ENCODE measurements around the gene FTCDNL1. TPM values are rescaled to one million over a fixed set of nuclear protein-coding genes. Genes with fewer than 3 reads are reported as not detected.

The FTCDNL1 gene
- polyA plus RNA-seq, 3 donors: 2.4 to 7.3 (median 4.1) TPM

DNA sequence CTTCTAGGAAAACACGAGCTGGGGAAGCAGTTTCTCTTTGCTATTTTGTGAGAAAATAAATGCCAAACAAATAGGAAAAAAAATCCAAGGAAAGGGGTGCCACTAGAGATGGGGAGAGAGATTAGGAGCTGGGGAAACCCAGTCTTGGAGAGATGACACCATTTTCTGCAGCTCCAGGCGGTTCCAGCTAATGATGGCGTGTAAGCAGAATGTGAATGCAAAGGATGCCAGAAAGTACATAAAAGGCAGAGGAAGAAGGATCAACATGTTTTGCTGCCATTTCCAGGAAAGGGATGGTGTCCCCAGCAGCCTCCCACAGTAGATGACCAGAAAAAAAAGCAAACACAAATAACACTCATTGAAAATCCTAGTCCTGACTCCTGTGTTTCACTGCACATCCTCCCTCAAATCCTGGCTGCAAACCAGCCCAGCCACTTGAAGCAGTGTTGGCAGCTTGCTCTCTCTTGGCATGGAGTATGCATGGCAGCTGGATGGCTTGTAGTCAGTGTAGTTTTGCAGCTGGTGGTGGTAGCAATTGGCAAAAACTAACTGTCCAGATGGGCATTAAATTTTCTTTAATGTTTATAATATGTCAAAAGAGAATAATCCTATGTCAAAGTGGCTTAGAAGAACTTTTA lies 93.6 kb downstream of the FTCDNL1 start:
- intact Hi-C loops (cut with micrococcal nuclease): no loop called here
- no peak overlapping the region for H3K27ac ChIP-seq (ENCODE audit: low read depth in 1 of 2, low read length in 2 of 2)

GRCh38 chr2:199756743-199757142 lies 94.2 kb downstream of the FTCDNL1 start:
- Mint-ChIP-seq H3K4me3 (no peak overlapping the region), H3K9me3 (peaks cover 4 to 11% (median 6%) of the 10 kb centered on the region in 7 donors), H3K4me1 (peaks cover 9% of the 10 kb centered on the region), H3K36me3 (no peaks in the 10 kb centered on the region), H3K27me3 (ENCODE audit: low read depth in 3 of 3) (peaks cover 0 to 2% (median 0%) of the 10 kb centered on the region in 3 donors), H3K27ac (no peak overlapping the region)
- Histone ChIP-seq H3K4me1 (ENCODE audit: control insufficient read depth in 1 of 2, insufficient read depth in 2 of 2, low read length in 2 of 2) (peaks cover 3 to 8% of the 10 kb centered on the region in 2 donors), H3K4me2 (replicated peaks; ENCODE audit: extremely low read depth, low read length, poor library complexity, severe bottlenecking) (no peak overlapping the region), H3K27me3 (ENCODE audit: control insufficient read depth in 2 of 2, insufficient read depth in 2 of 2, low read length in 2 of 2) (no peaks in the 10 kb centered on the region), H4K20me1 (ENCODE audit: insufficient read depth, low read length) (no peaks in the 10 kb centered on the region), H3K79me2 (ENCODE audit: insufficient read depth, low read length) (no peaks in the 10 kb centered on the region), H3K27ac (ENCODE audit: low read depth in 1 of 2, low read length in 2 of 2) (no peak overlapping the region), H3K36me3 (replicated peaks in 1 of 2; ENCODE audit: control insufficient read depth in 1 of 2, insufficient read depth in 2 of 2, low read length in 2 of 2) (no peaks in the 10 kb centered on the region), H2AFZ (ENCODE audit: insufficient read depth, low read depth, low read length, poor library complexity, severe bottlenecking) (no peak overlapping the region), H3K9ac (ENCODE audit: insufficient read depth, low read length, poor library complexity, severe bottlenecking) (no peak overlapping the region), H3K4me3 (replicated peaks in 1 of 3; ENCODE audit: low read depth in 2 of 3, low read length in 3 of 3) (no peak overlapping the region), H3K9me3 (replicated peaks in 1 of 2; ENCODE audit: control insufficient read depth in 1 of 2, insufficient read depth in 1 of 2, low read length in 2 of 2) (no peaks in the 10 kb centered on the region)
- DNase-seq: no peak
- no CpG with 5 or more reads among the region's 1 CpG for WGBS (ENCODE audit: insufficient coverage)
- TF ChIP-seq CTCF (IDR thresholded peaks at IDR 0.05): no peak
- intact Hi-C loops (cut with micrococcal nuclease): no loop called here

More for the DNA sequence above, 93.6 kb downstream of the FTCDNL1 start:
- H3K4me3 Mint-ChIP-seq: no peak overlapping the region
- 94% methylated on average over 2 of the region's 3 CpGs for WGBS (ENCODE audit: insufficient coverage)
- H3K36me3 Mint-ChIP-seq: no peaks in the 10 kb centered on the region
- H4K20me1 ChIP-seq (ENCODE audit: insufficient read depth, low read length): no peaks in the 10 kb centered on the region
- no peak overlapping the region for H3K4me3 ChIP-seq (replicated peaks in 1 of 3; ENCODE audit: low read depth in 2 of 3, low read length in 3 of 3)
- H3K4me1 ChIP-seq (ENCODE audit: control insufficient read depth in 1 of 2, insufficient read depth in 2 of 2, low read length in 2 of 2): peaks cover 3 to 8% of the 10 kb centered on the region in 2 donors
- no peak overlapping the region for H3K9ac ChIP-seq (ENCODE audit: insufficient read depth, low read length, poor library complexity, severe bottlenecking)
- H3K9me3 Mint-ChIP-seq: peaks cover 2 to 6% (median 4%) of the 10 kb centered on the region in 7 donors
- no peaks in the 10 kb centered on the region for H3K9me3 ChIP-seq (replicated peaks in 1 of 2; ENCODE audit: control insufficient read depth in 1 of 2, insufficient read depth in 1 of 2, low read length in 2 of 2)
- H3K4me2 ChIP-seq (replicated peaks; ENCODE audit: extremely low read depth, low read length, poor library complexity, severe bottlenecking): no peak overlapping the region
- H2AFZ ChIP-seq (ENCODE audit: insufficient read depth, low read depth, low read length, poor library complexity, severe bottlenecking): no peak overlapping the region
- peaks cover 0 to 2% (median 0%) of the 10 kb centered on the region in 3 donors for H3K27me3 Mint-ChIP-seq (ENCODE audit: low read depth in 3 of 3)
- H3K27ac Mint-ChIP-seq: no peak overlapping the region
- no peak for DNase-seq
- no peaks in the 10 kb centered on the region for H3K36me3 ChIP-seq (replicated peaks in 1 of 2; ENCODE audit: control insufficient read depth in 1 of 2, insufficient read depth in 2 of 2, low read length in 2 of 2)
- H3K79me2 ChIP-seq (ENCODE audit: insufficient read depth, low read length): no peaks in the 10 kb centered on the region
- H3K27me3 ChIP-seq (ENCODE audit: control insufficient read depth in 2 of 2, insufficient read depth in 2 of 2, low read length in 2 of 2): no peaks in the 10 kb centered on the region
- TF ChIP-seq CTCF (IDR thresholded peaks at IDR 0.05): no peak
- peaks cover 9% of the 10 kb centered on the region for H3K4me1 Mint-ChIP-seq

Data from CD14-positive monocyte (primary cell).